Measurements from ENCODE around the gene GEMIN4. TPM values are rescaled to one million over a fixed set of nuclear protein-coding genes. Genes with fewer than 3 reads are reported as not detected.

Gene GEMIN4
- polyA plus RNA-seq, 1 donor (not counting 4 experiments of a cell fraction or from before 2014, with no cell fraction given) = 29.5 TPM

- no peaks in the 10 kb centered on the region for H4K20me1 ChIP-seq (ENCODE audit: control insufficient read depth, extremely low read depth, insufficient read depth, low read length)
- H3K79me2 ChIP-seq (ENCODE audit: control insufficient read depth, insufficient read depth, low read length) = peaks cover 39% of the 10 kb centered on the region
- no peaks in the 10 kb centered on the region for H3K9me1 ChIP-seq (ENCODE audit: control insufficient read depth, extremely low read depth, insufficient read depth, low read length)
- no peaks in the 10 kb centered on the region for H3K9me3 ChIP-seq (ENCODE audit: control insufficient read depth, low read depth, low read length)
- DNase-seq (ENCODE audit: low read depth, low spot score) = no peak
- dilution Hi-C loops (cut with MboI; ENCODE audit: extremely low pct_ligation_motif_present, low sequenced_read_pairs) = loop anchor here (25.0 kb wide), 1 partner anchor 209 kb away; the partner anchor contains the start of genes NXN and TIMM22
- no peak overlapping the region for H2AFZ ChIP-seq (ENCODE audit: control insufficient read depth, low read length)
- peaks cover 22 to 50% of the 10 kb centered on the region in 2 experiments for H3K36me3 ChIP-seq (ENCODE audit: control insufficient read depth in 2 of 2, extremely low read depth in 1 of 2, insufficient read depth in 2 of 2, low read length in 2 of 2)
- no peak for FAIRE-seq
- no peak for TF ChIP-seq EZH2 (IDR thresholded peaks at IDR 0.05; ENCODE audit: low read length)
- no peak for TF ChIP-seq CTCF (optimal IDR thresholded peaks at IDR 0.05 in 1 of 3, IDR thresholded peaks at IDR 0.05 in 1 of 3, conservative IDR thresholded peaks at IDR 0.05 in 1 of 3; ENCODE audit: extremely low read depth in 1 of 3, insufficient read depth in 2 of 3, low read length in 3 of 3)
- peaks cover 7% of the 10 kb centered on the region for H3K4me1 ChIP-seq (ENCODE audit: control insufficient read depth, extremely low read depth, insufficient read depth, low read length)
- H3K27ac ChIP-seq (ENCODE audit: control insufficient read depth, insufficient read depth, low read length) = no peak overlapping the region
- no peak overlapping the region for H3K9ac ChIP-seq (ENCODE audit: control insufficient read depth, extremely low read depth, insufficient read depth, low read length)
- H3K4me2 ChIP-seq (ENCODE audit: control insufficient read depth, extremely low read depth, insufficient read depth, low read depth, low read length) = no peak overlapping the region
- H3K4me3 ChIP-seq (ENCODE audit: control insufficient read depth in 2 of 3, extremely low read depth in 1 of 3, insufficient read depth in 2 of 3, low read depth in 1 of 3, low read length in 3 of 3) = no peak overlapping the region
- no peaks in the 10 kb centered on the region for H3K27me3 ChIP-seq (ENCODE audit: control insufficient read depth, extremely low read depth, insufficient read depth, low read length)
Observed at GRCh38 chr17:778096-778495, 26.0 kb upstream of the GEMIN4 start.

DNA sequence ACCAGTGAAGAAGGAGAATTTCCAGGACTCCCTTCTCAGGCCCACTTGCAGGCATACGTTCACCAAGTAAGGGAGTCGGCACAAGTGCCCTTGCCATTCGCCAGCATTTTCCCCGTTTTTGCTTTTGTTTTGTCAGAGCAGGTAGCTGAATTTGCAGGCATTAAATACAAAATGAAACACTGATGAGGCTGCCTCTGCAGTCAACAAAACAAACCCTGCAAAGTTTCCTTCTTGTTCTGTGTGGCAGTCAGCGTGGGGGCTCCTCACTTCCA lies 22.2 kb upstream of the GEMIN4 start:
- no peak overlapping the region for H3K4me3 ChIP-seq (ENCODE audit: control insufficient read depth in 2 of 3, extremely low read depth in 1 of 3, insufficient read depth in 2 of 3, low read depth in 1 of 3, low read length in 3 of 3)
- FAIRE-seq (no peak), DNase-seq (ENCODE audit: low read depth, low spot score) (no peak)
- no peaks in the 10 kb centered on the region for H3K9me1 ChIP-seq (ENCODE audit: control insufficient read depth, extremely low read depth, insufficient read depth, low read length)
- H3K27ac ChIP-seq (ENCODE audit: control insufficient read depth, insufficient read depth, low read length) = no peak overlapping the region
- no peaks in the 10 kb centered on the region for H3K9me3 ChIP-seq (ENCODE audit: control insufficient read depth, low read depth, low read length)
- no peak overlapping the region for H2AFZ ChIP-seq (ENCODE audit: control insufficient read depth, low read length)
- H3K4me2 ChIP-seq (ENCODE audit: control insufficient read depth, extremely low read depth, insufficient read depth, low read depth, low read length) = no peak overlapping the region
- no peaks in the 10 kb centered on the region for H4K20me1 ChIP-seq (ENCODE audit: control insufficient read depth, extremely low read depth, insufficient read depth, low read length)
- H3K27me3 ChIP-seq (ENCODE audit: control insufficient read depth, extremely low read depth, insufficient read depth, low read length) = no peaks in the 10 kb centered on the region
- H3K9ac ChIP-seq (ENCODE audit: control insufficient read depth, extremely low read depth, insufficient read depth, low read length) = no peak overlapping the region
- no peak for TF ChIP-seq EZH2 (IDR thresholded peaks at IDR 0.05; ENCODE audit: low read length)
- TF ChIP-seq CTCF (optimal IDR thresholded peaks at IDR 0.05 in 1 of 3, IDR thresholded peaks at IDR 0.05 in 1 of 3, conservative IDR thresholded peaks at IDR 0.05 in 1 of 3; ENCODE audit: extremely low read depth in 1 of 3, insufficient read depth in 2 of 3, low read length in 3 of 3) = no peak
- H3K79me2 ChIP-seq (ENCODE audit: control insufficient read depth, insufficient read depth, low read length) = peaks cover 7% of the 10 kb centered on the region
- H3K36me3 ChIP-seq (ENCODE audit: control insufficient read depth in 2 of 2, extremely low read depth in 1 of 2, insufficient read depth in 2 of 2, low read length in 2 of 2) = peaks cover 39 to 66% of the 10 kb centered on the region in 2 experiments
- H3K4me1 ChIP-seq (ENCODE audit: control insufficient read depth, extremely low read depth, insufficient read depth, low read length) = no peaks in the 10 kb centered on the region
- dilution Hi-C loops (cut with MboI; ENCODE audit: extremely low pct_ligation_motif_present, low sequenced_read_pairs) = no loop called here

All from keratinocyte (primary cell).